HFFc6 (cell line): ENCODE data around the gene GALNTL6. TPM values are rescaled to one million over a fixed set of nuclear protein-coding genes. Genes with fewer than 3 reads are reported as not detected.

Experiments
- DNase-seq: peaks from one replicate; pipeline ENCODE4 v3.0.0-alpha.2; 2018
- H3K27ac Mint-ChIP-seq: 2 replicates; pipeline ENCODE4 v1.8.0; 2020; ENCODE audit warnings: mild to moderate bottlenecking, mixed read lengths
- H3K27me3 Mint-ChIP-seq: 2 replicates; pipeline ENCODE4 v1.8.0; 2021; ENCODE audit warnings: mild to moderate bottlenecking, moderate library complexity, mixed read lengths; ENCODE audit not compliant: insufficient read depth
- H3K36me3 Mint-ChIP-seq: 2 replicates; pipeline ENCODE4 v1.8.0; 2021; ENCODE audit warnings: low read depth, mixed read lengths
- H3K4me1 Mint-ChIP-seq: 2 replicates; pipeline ENCODE4 v1.8.0; 2020; ENCODE audit warnings: low read depth, mixed read lengths
- H3K4me3 Mint-ChIP-seq: 2 replicates; pipeline ENCODE4 v1.8.0; 2020; ENCODE audit warnings: mild to moderate bottlenecking, moderate library complexity, mixed read lengths
- H3K9me3 Mint-ChIP-seq: 2 replicates; pipeline ENCODE4 v1.8.0; 2020; ENCODE audit warnings: mild to moderate bottlenecking, mixed read lengths
- total RNA-seq, 6 experiments: library from RNA; stranded (reverse); fragmentation: NEBNext Ultra II Directional; extraction: Animal tissue kit (Norgen Biotek cat#: 25700); gene quantifications; 2 replicates in 1 of 6; 3 replicates in 5 of 6; pipeline ENCODE4 v1.2.3, GENCODE V29; 2021
- TF ChIP-seq, protein P1 (sequence below): fragments of 200-600 bp; sonication (generic); IDR thresholded peaks from 2 replicates; pipeline ENCODE4 v1.5.0; 2021; ENCODE audit warnings: antibody characterized with exemption, mild to moderate bottlenecking

The GALNTL6 gene
- total RNA-seq, 6 experiments from 2014 or later = 0.07 TPM; not detected in 5

- TF ChIP-seq, protein P1, sequence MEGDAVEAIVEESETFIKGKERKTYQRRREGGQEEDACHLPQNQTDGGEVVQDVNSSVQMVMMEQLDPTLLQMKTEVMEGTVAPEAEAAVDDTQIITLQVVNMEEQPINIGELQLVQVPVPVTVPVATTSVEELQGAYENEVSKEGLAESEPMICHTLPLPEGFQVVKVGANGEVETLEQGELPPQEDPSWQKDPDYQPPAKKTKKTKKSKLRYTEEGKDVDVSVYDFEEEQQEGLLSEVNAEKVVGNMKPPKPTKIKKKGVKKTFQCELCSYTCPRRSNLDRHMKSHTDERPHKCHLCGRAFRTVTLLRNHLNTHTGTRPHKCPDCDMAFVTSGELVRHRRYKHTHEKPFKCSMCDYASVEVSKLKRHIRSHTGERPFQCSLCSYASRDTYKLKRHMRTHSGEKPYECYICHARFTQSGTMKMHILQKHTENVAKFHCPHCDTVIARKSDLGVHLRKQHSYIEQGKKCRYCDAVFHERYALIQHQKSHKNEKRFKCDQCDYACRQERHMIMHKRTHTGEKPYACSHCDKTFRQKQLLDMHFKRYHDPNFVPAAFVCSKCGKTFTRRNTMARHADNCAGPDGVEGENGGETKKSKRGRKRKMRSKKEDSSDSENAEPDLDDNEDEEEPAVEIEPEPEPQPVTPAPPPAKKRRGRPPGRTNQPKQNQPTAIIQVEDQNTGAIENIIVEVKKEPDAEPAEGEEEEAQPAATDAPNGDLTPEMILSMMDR = no peak
These were observed 1129.6 kb downstream of the GALNTL6 start for GRCh38 chr4:172942840-172943239.

GRCh38 chr4:172945611-172946010 lies 1132.4 kb downstream of the GALNTL6 start:
- Mint-ChIP-seq H3K4me1 (no peaks in the 10 kb centered on the region), H3K36me3 (no peaks in the 10 kb centered on the region), H3K27ac (no peak overlapping the region), H3K9me3 (peaks cover 6% of the 10 kb centered on the region), H3K27me3 (no peaks in the 10 kb centered on the region), H3K4me3 (no peak overlapping the region)
- TF ChIP-seq, protein P1 = no peak
- DNase-seq = no peak

More at GRCh38 chr4:172942840-172943239, 1129.6 kb downstream of the GALNTL6 start:
- DNase-seq = no peak
- Mint-ChIP-seq H3K27me3 (no peaks in the 10 kb centered on the region), H3K27ac (no peak overlapping the region), H3K36me3 (no peaks in the 10 kb centered on the region), H3K4me1 (no peaks in the 10 kb centered on the region), H3K4me3 (no peak overlapping the region), H3K9me3 (no peaks in the 10 kb centered on the region; the same call in 1 of the 2 replicates)

DNA sequence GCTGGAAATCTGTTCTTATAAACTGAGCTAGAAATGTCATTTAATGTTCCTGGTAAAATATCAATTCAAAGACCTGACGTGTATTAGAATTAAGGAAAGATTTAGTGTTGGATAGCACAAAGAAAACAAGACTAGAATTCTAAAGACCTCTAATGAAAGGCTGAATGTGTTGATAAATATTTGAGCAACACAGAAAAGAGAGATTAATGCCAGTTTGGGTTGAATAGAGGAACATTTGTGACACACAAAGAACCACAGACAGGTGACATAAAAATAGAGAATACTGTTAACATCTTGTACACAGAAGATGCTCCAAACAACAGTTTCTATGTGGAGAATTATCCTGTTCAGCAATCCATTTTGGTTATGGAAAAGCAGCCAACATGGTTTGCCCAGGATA lies 1133.3 kb downstream of the GALNTL6 start:
- TF ChIP-seq, protein P1 = no peak
- H3K4me3 Mint-ChIP-seq = no peak overlapping the region
- no peaks in the 10 kb centered on the region for H3K27me3 Mint-ChIP-seq
- no peaks in the 10 kb centered on the region for H3K4me1 Mint-ChIP-seq
- peaks cover 6% of the 10 kb centered on the region for H3K9me3 Mint-ChIP-seq
- no peaks in the 10 kb centered on the region for H3K36me3 Mint-ChIP-seq
- no peak overlapping the region for H3K27ac Mint-ChIP-seq
- no peak for DNase-seq

DNA sequence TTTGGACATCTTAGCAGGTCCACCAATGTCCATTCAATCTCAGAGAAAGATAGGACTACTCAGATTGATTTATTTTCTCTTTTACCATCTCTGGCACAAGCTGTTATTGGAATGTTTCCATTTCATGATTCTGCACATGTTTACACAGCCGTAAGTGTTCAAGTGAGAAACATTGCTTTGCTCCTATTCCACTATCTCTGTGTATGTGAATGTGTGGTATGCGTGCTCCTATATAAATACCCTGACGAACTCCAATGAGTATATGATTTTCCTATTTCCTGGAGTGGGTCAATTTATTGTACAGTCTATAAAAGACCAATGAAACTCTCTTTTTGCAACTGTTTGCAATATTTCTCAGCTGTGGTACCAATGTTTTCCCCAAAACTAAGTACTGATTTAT lies 1134.4 kb downstream of the GALNTL6 start:
- H3K4me3 Mint-ChIP-seq = no peak overlapping the region
- peaks cover 6% of the 10 kb centered on the region; the same call in 1 of the 2 replicates for H3K9me3 Mint-ChIP-seq
- no peaks in the 10 kb centered on the region for H3K4me1 Mint-ChIP-seq
- TF ChIP-seq, protein P1 = no peak
- H3K36me3 Mint-ChIP-seq = no peaks in the 10 kb centered on the region
- H3K27me3 Mint-ChIP-seq = no peaks in the 10 kb centered on the region
- no peak overlapping the region for H3K27ac Mint-ChIP-seq
- DNase-seq = no peak

DNA sequence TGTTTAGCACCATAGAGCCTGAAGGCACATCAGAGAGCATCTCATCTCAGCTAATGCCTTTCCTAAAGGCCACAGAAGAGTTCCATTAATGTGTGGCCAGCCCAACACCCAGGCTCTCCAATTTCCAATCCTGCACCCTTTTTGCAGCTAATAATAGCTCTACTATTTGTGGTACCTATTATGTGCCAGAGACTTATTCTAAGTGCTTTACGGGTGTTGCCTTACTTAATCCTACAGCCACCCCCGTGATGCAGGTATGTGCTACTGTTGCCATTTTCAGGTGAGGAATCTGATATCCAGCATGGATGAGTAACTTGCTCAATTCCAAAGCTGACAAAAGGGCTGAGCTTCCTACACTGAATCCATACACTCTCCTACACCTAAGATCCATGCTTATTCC lies 1137.8 kb downstream of the GALNTL6 start:
- Mint-ChIP-seq H3K27me3 (no peaks in the 10 kb centered on the region), H3K4me3 (no peak overlapping the region), H3K27ac (no peak overlapping the region), H3K9me3 (peaks cover 6% of the 10 kb centered on the region; the same call in 1 of the 2 replicates), H3K36me3 (no peaks in the 10 kb centered on the region), H3K4me1 (no peaks in the 10 kb centered on the region)
- TF ChIP-seq, protein P1 = no peak
- no peak for DNase-seq
